CD4-positive, alpha-beta T cell treated with Interleukin-2 at 100 ng/mL for 4 hours (primary cell): ENCODE results near the gene PPM1H.
"Not testable (repeated sequence)": the region's sequence is repeated elsewhere in the genome, so short reads cannot be mapped to it uniquely, and the experiment has no call there.

Experiments used
- DNase-seq: peaks from one replicate; pipeline ENCODE4 v3.0.0-alpha.2; 2020; ENCODE audit warnings: low spot score

The PPM1H gene

DNA sequence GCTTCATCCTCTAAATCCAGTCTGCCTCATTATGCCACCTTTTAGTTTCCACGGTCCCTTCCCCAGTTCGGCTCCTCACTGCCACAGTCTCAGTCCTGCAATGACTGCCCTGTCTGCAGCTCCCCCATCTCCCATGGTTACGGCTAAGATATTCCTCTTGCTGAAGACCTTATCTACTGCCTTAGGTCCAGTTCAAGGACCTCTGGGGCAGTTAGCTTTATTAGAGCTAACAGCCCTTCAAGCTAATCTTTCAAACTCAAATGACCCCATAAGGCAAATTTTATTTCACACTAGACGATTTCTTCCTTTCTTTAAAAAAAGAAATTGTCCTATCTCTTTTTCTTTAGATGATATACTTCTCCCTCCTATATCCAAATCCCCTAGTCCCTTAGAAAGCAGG, 253.6 kb downstream of the PPM1H start:
- DNase-seq, result no peak

DNA sequence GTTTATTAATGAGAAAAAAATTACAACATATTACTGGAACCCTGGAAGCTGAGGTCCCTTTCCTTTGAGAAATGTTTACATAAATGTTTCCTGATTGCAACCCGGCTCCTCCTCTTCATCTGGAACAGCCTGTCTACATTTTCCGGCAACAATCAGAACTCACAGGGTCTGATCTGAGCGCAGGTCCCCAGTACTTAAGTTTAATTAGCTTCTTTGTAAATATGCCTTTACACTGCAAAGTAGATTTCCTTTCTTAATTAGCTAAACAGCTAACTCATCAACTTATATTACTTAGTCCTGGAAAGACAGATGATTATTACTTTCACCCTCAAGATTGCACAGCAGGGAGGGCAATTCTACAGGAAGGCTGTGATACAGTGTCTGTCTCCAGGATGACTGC, 255.3 kb downstream of the PPM1H start:
- no peak for DNase-seq

DNA sequence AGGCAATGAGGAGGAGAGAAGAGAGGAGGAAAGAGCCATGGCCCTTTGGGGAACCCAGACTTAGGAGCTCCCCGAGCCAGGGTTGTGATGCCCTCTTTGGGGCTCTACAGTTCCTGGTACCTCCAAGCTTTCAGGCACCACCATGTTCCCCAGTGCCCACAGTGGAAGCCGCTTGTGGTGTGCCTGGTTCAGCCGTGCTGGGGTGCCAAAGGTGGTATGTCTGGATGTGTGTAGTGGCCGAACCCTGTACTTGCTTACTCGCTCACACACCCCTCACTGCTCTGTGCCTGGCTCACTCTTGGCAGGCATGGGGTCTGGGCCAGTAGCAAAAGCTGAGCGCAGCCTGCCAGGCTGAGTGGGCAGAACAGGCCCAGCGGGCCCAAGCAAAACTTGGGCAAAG, 257.6 kb downstream of the PPM1H start:
- no peak for DNase-seq

DNA sequence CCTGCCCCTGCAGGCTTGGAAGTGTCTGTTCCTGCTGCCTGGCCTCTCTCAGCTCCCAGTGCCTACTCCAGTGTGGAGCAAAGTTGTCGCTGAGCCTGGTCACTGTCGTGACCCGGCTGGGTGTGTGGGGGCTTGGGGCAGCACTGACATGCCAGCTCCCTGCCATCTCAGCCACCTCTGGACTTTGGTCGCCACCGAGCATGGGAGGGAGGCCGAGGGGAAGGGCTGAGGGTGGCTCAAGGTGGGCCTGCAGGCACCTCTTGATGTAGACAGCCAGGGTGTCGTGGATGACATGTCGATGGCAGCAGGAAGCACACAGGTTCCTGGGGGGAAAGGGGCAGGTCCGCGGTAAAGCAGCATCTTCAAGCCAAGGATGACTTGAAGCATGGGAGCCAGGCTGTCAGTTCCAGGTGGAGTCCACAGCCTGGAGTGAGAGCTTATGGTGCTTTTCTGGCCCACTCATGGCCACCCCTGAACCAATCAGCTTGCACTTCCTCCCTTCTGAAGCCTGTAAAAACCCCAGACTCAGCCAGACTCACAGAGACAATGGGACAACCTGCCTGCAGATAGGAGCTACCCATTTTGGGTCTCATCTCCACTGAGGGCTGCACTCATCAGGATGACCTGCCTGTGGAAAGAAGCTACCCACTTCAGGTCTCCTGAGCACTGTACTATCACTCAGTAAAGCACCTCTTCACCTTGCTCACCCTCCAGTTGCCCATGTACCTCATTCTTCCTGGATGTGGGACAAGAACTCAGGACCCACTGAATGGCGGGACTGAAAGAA, 258.2 kb downstream of the PPM1H start:
- DNase-seq, result no peak

DNA sequence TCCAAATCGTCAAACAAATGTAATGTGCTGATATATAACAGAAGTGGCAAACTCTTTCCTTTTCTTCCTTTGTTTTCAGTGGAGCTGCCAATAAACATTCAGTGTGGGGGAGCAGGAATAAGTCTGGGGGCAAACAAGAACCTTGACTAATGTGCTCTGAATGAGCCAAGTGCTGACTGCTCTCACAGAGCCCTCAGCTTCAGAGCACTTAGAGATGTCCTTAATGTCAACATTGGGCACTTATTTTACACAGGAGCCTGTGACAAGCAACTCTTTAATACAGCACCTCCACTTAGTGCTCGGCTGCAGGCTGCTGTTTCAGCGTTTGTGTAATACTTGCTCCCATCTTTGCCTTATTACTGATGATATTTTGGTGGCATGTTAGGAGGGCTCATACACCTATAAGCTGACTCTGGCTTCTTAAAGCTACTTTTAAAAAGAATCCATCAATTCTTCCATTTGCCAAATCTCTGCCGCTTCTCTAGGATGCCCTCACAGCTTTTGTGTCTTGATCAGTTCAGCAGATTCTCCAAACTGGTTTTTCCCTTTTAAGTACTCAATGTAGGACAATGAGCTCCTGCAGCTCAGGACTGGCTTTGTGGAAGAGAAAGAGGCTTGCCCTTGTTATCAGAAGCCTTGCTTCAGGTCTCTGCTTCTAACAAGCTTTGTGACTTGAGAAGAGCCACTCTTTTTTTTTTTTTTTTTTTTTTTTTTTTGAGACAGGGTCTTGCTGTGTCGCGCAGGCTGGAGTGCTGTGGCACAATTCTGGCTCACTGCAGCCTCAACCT, 261.7 kb downstream of the PPM1H start:
- no peak for DNase-seq

DNA sequence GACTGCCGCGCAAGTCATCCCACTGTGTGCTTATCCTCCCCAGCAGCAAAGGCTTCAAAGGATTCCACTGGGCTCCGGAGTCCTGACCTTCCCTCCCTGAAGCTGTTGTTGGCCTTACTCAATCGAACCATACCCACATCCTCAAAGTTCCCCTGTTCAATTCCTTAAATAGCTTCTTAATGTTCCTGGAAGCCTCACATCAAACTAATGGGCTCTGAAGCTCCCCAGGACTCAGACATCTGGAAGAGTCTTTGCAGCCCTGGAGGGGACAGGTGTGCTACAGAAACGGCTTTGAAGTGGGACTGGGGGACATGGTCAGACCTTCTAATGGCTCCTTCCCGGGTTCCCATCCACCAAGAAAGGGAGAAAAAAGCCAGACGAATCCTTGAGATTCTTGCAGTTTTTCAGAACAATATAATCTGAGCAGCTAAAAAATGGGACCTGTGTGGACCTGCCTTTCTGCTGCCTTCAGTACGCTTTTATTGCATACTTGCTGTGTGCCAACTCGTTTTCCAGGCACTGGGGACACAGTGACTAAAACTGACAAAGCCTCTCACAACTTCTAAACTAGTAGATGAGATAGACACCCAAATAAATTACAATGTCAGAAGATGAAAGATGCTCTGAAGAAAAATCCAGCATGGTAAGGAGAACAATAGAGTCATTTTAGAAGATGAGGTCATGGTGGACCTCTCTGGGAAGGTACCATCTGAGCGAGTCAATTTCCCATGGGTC, 263.8 kb downstream of the PPM1H start:
- no peak for DNase-seq

DNA sequence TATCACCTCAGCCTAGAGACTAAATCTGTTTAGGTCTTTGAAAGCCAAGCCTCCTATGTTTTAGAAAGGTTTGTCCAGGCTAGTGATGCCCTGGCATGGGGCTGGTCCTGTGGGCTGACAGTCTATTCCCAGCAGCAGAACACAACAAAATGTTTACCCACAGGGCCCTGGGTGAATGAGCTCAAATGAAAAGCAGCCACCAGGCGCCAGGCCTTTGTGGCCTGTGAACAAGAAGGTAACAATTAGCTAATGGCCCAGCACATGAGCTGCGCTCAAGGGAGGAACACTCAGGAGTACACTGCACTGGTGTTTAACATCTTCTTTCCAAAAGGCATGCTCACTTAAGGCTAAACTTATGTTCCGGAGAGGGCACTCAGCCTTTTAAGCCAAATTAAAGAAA, 266.2 kb downstream of the PPM1H start:
- no peak for DNase-seq

DNA sequence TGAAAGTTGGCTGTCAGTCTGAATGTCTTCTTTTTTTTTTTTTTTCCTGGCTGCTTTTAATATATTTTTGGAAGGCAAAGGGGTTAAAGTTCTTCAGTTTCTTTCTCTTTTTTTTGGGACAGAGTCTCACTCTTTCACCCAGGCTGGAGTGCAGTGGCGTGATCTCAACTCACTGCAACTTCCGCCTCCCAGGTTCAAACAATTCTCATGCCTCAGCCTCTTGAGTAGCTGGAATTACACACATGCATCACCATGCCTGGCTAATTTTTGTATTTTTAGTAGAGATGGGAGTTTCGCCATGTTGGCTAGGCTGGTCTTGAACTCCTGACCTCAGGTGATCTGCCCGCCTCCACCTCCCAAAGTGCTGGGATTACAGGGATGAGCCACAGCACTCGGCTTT, 270.0 kb downstream of the PPM1H start:
- DNase-seq, result not testable (repeated sequence)

DNA sequence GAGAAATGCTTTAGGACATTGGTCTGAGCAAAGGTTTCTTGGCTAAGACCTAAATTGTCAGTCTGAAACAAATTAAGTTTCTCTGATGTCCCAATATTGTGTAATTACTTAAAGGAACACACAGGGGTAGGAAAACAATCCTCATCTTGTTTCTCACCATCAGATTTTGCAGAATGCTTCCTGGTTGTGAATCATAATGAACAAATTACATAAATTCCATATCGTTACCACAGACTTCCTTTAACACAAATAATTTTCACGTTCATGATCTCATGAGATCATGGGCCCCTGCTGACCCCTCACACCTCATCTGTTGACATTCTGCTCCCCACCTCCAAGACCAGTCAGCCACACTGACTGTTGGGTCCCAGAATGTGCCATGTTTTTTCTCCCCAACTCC, 274.2 kb downstream of the PPM1H start:
- DNase-seq, result no peak

DNA sequence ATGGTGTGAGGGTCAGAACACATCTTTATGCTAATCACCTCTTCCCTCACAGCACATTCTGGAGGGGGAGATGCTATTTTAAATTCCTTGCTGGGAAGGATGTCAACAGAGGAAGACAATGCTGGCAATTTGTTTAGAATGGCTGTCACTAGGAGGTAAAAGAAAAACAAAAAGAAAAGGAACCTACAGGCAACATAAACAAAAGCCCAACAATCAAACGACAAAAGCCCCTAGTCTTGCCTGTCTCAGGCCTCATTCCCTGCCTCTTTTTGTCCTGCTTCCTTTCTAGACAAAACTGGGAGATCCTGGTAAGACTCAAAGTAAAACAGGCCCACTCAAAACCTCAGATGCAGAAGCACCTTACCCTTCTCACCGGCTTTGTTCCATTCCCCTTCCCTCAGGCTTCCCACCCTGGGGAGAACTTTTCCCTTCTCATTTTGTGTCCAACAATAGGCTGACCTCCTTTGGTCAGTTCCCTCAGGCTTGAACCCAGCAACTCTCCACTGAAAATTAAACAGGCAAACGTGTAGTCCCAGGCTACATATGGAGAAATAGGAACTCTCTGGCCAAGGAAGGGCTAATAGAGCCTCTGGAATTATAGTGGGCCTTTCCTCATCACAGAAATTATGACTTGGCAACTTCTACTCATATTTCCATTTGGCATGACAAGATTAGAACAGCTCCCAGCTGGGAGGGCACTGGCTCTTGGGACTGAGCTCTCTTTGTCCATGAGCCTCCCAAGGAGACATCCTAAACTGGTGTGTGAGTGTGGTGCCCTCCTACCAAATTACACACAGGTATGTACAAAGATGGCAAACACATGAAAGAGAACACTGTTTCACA, 275.3 kb downstream of the PPM1H start:
- DNase-seq, result no peak

DNA sequence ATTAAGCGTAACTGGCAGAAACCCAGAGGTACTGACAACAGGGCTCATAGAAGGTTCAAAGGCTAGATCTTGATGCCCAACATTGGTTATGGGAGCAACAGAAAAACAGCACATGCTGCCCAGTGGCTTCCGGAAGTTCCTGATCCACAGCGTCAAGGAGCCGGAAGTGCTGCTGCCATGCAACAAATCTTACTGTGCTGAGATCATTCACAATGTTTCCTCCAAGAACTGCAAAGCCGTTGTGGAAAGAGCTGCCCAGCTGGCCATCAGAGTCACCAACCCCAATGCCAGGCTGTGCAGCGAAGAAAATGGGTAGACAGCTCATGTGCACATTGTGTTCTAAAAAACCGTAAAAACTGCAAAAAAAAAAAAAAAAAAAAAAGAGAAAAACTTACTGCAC, 276.0 kb downstream of the PPM1H start:
- DNase-seq, result no peak

DNA sequence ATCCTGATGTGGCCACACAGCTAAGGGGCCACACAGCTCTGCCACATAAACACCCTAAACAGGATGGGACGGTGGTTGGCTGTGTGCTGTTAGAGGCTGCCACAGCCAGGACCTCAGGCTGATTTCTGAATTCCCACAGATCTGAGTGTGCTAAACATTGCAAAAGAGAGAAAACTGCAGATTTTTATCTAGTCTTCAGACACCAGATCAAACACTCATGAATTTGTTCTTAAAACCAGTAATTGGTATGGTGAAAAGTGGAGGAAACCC, 277.7 kb downstream of the PPM1H start:
- no peak for DNase-seq

DNA sequence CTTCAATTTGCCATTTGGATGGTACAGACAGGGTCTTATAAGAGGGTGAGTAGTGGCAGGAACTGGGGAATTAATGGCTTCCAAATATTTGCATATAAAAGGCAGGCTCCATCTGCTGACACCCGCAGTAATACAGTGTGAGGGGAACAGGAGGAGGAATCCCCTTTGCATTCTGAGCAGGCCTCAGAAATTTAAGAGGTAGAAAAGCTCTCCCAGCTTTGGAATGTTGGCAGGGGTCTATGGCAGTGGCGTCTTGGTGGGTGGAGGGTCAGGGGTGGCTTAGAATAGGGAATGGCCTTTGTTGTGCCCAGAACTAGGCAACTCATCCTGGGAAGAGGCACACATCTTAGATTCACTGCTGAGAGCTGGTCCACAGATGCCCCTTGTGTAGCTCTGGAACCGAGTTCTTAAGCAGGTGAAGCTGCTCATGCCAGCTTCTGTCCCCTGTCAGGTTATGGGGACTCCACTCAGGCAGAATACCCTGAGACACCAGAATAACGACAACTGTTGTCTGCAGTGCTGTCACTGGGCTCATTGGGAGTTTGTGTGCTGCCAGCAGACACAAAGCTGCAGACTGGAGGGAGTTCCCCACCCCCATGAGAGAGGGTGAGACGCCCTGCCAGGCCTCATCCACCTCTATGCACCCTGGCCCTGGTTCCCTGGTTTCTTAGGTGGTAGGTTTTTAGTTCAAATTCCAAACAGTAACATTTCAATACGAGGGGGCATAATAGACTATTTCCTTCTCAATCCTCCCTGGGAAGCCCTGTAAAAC, 278.2 kb downstream of the PPM1H start:
- no peak for DNase-seq

DNA sequence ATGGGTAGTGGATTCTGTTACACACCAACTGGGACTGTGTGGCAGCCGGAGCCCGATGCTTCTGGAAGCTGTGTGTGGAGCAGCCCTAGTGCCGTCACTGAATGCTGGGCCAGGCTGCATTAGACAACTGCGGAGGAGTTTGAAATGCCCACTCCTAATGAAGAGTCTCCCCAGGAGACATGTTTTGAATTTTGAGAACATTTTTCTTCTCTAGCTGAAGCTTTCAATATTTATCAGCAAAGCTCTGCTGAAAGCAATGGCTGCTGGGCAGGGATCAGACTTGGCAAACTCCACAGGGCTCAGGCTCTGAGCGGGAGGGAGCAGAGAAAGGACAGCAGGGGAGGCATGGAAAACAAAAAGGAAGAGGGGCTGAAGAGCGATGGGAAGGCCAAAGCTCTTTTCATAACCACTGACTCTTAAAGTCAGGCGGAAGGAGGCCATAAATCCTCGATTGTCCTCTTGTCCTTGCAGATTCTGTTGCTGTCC, 279.2 kb downstream of the PPM1H start:
- no peak for DNase-seq

DNA sequence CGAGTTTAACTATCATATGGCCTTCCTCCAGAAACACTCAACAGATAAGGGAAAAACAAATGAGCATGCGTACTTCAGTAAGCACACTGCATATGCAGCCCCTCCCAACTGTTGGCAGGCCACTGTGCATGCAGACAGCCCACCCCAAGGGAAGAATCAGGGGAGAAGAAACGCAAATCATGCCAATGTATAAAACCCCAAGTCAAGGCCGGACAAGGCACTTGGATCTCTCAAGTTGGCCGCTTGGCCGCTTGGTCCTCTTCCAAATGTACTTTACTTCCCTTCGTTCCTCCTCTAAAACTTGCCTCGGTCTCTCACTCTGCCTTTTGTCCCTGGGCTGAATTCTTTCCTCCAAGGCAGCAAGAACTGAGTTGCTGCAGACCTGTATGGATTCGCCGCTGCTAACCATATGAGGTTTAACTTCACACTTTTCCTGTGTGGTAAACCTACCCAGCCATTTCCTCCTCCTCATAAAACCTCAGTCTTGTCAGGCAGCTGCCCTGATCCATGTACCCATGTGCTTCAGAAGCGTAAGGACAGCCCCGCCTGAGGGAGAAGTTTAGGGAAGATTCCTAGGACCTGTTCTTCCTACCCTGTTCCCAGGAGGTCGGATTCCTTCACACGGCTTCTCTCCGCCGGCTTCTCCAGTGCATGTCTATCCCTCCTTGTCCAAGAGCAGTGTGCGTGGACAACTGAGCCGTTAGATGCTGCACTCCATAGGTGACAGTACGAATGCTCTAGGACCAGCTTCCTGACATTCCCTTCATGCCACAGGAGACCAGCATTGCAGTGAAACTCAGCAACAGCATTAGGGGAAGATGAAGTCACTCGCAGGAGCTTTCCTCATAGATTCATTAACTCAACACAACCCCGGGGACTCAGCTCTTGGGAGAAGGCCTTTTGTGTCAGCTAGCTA, 280.4 kb downstream of the PPM1H start:
- no peak for DNase-seq

DNA sequence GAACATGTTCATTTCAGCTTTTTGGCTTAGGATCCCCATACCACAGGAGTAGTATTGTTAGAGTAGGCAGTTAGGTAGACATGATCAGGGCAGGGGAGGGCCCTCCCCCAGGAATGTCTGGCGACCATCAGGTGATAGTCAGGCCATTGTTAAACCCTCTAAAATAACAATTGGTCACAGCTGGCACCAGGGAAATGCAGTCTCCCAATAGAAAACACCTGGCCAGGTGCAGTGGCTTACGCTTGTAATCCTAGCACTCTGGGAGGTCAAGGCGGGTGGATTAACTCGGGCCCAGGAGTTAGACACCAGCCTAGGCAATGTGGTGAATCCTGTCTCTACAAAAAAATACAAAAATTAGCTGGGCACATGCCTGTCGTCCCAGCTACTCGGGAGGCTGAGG, 281.2 kb downstream of the PPM1H start:
- no peak for DNase-seq

DNA sequence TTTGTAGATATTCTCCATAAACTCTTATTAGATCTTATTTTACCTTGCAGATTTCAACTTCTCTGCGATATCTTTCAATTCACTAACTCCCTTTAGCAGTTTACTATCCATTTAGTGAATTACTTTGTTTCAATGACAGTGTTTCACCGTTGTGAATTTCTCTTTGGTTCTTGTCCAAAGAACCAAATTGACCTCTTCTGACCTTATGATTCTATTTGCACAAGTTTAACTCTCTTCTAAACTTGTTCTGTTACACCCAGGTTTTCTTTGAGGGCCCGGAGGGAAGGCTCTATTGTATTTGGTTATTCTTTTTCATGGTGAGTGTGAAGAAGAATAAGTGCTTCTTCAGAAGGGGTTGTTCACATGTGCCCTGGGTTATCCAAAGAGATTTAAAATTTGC, 281.6 kb downstream of the PPM1H start:
- DNase-seq, result no peak

DNA sequence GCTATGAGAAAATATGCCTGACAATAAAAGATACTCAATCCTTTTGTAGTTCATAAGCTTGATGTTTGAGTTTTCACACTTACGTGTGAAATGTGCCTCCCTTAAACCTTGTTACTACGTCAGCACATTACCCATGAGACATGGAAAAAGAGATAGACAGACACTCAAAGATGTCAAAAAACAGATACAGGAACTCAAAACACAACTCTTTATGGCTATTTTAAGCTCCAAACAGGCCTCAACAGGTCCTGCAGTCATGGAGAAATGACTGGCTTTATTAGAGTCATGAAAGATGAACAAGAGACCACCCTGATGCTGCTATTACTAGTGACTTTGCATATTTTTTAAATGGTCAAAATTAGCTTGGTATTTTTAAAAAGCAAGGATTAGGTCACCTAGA, 283.8 kb downstream of the PPM1H start:
- DNase-seq, result no peak

DNA sequence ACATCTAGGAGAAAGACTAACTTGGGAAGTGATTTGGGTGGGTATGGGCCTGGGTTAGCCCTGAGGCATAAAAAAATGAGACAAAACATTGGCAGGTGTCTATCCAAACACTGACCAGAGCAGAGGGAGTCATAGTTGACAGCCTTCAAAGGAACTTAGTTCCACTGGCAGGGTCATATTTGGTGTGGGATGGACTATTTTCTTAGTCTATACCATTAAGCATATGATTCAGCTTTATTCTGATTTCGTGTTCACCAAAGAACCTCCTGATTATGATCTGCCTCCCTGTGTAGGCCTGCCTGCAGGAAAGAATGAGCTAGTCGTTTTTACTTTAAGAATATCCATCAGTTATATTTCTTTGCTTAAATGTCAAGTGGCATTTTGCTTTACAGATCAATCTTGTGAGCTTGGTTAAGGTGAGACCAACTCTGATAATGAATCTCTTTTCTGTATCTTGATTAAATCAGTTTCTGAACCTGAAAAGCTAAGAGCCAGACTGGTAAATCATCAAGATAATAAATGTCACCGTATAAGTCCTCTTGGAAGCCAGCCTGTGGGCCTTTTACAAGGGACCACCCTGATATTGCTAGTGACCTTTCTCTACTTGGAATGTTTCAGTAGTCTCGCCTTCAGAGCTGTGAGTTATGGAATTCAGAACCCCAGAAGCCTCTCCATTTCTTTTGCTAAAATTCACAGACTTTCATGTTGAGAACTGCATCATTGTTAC, 285.4 kb downstream of the PPM1H start:
- DNase-seq, result no peak

DNA sequence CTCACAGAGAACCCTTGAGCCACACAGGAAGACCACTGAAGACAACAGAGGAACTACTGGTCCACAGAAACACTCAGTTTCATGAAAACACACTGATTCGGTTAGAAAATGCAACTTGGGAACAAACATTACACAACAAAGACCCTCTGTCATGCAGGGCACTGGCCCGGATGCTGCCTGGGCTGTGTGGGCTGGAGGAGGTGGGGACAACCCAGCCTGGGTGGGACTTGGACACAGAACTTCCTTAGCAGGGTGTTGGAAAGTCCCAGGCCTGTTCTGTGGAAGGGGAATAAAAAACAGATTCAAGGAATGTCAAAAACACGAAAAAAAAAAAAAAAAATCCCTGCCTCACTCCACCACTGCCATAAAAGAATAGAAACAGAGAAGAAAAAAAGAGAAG, 287.4 kb downstream of the PPM1H start:
- DNase-seq, result no peak
